HG02763 (cell line): ENCODE results near the gene MAGEA11.
"Not testable (repeated sequence)": the region's sequence is repeated elsewhere in the genome, so short reads cannot be mapped to it uniquely, and the experiment has no call there.

Source experiments
- ATAC-seq: cut with Tn5 transposase; IDR thresholded peaks from one replicate; pipeline ENCODE4 v1.9.1; 2021; ENCODE audit warnings: mild to moderate bottlenecking, moderate library complexity; ENCODE audit not compliant: unreplicated experiment

MAGEA11 gene

GRCh38 chrX:149717803-149718202 lies 5.9 kb downstream of the MAGEA11 start:
- ATAC-seq, result no peak

- no peak for ATAC-seq
These were observed 6.9 kb downstream of the MAGEA11 start for GRCh38 chrX:149718757-149719156.

DNA sequence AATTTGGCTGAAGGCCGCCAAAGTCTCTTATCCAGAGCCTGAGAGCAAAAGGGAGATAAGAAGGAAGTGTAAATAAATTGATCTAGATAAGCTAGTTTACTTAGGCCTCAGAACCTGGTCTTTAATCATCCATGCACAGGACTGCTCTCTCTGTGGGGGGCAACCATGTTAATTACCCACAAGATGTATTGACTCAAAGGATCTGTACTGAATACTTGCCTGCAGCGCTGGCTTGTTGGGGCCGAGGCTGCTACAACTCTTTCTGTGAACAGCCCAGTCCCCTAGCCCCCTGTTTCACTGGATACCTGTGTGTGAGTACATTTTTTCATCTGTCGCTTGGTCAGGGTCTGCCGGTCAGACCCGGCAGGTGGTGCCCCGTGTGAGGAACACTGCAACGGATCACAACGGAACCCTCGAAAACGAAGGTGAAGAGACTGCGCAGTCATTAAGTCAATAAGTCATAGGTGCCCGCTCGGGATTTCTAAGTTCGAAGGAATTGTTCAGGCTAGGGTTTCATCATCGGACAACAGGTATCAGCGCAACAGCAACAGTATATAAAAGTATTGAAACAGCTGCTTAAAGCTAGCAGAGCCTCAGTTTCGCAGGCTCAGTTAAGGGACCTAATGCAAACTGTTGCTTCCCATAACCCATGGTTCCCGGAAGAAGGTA lies 8.3 kb downstream of the MAGEA11 start:
- no peak for ATAC-seq

- not testable (repeated sequence) for ATAC-seq
These were observed 9.4 kb downstream of the MAGEA11 start for GRCh38 chrX:149721241-149721640.

GRCh38 chrX:149721778-149722177 lies 9.9 kb downstream of the MAGEA11 start:
- no peak for ATAC-seq

GRCh38 chrX:149723583-149724118 lies 11.8 kb downstream of the MAGEA11 start:
- ATAC-seq, result not testable (repeated sequence)

GRCh38 chrX:149727308-149727707 lies 15.4 kb downstream of the MAGEA11 start:
- not testable (repeated sequence) for ATAC-seq

- not testable (repeated sequence) for ATAC-seq
These were observed 30.4 kb downstream of the MAGEA11 start for GRCh38 chrX:149742269-149742668.

- not testable (repeated sequence) for ATAC-seq
These were observed 34.6 kb downstream of the MAGEA11 start for GRCh38 chrX:149746390-149747007.

- no peak for ATAC-seq
These were observed 45.6 kb downstream of the MAGEA11 start for GRCh38 chrX:149757206-149758067.

DNA sequence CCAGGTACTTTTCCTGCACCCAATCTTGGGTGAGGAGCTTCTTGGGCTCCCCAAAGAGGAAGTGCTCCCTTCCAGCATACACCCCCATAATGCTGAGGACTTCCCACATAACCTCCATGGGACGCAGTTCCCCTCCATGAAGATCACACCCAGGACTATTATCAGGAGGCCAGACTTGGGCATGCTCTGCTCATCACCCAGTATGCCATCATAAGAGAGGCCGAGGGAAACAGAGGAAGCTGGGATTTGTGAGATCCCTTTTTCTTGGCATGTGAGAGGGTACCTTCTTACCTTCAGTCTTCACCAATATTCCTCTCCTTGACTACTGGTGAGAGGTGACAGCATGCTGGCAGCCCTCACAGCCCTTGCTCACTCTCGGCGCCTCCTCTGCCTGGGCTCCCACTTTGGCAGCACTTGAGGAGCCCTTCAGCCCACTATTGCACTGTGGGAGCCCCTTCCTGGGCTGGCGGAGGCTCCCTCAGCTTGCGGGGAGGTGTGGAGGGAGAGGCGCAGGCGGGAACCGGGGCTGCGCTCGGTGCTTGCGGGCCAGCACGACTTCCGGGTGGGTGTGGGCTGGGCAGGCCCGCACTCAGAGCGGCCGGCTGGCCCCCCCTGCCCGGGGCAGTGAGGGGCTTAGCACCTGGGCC lies 46.3 kb downstream of the MAGEA11 start:
- no peak for ATAC-seq

DNA sequence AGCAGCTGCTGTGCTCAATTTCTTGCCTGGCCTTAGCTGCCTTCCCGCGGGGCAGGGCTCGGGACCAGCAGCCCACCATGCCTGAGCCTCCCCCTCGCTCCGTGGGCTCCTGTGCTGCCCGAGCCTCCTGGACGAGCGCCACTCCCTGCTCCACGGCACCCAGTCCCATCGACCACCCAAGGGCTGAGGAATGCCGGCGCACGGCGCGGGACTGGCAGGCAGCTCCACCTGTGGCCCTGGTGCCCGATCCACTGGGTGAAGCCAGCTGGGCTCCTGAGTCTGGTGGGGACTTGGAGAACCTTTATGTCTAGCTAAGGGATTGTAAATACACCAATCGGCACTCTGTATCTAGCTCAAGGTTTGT lies 46.8 kb downstream of the MAGEA11 start:
- not testable (repeated sequence) for ATAC-seq

DNA sequence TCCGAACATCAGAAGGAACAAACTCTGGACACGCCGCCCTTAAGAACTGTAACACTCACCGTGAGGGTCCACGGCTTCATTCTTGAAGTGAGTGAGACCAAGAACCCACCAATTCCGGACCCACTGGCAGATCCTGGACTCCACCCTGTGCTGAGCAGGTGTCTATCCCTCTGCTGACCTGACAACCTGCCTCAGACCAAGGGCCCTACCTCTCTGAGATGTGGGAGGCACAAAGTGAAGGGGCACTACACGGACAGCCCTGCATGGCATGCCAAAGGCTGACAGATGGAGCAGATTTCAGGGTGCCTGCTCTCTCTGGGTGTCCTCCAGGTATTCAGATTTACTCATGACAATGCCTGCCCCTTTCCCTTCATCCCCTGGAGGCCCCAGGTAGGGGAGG lies 48.0 kb downstream of the MAGEA11 start:
- ATAC-seq, result no peak

GRCh38 chrX:149760965-149761364 lies 49.1 kb downstream of the MAGEA11 start:
- ATAC-seq, result no peak

GRCh38 chrX:149761858-149762674 lies 50.2 kb downstream of the MAGEA11 start:
- ATAC-seq, result not testable (repeated sequence)

DNA sequence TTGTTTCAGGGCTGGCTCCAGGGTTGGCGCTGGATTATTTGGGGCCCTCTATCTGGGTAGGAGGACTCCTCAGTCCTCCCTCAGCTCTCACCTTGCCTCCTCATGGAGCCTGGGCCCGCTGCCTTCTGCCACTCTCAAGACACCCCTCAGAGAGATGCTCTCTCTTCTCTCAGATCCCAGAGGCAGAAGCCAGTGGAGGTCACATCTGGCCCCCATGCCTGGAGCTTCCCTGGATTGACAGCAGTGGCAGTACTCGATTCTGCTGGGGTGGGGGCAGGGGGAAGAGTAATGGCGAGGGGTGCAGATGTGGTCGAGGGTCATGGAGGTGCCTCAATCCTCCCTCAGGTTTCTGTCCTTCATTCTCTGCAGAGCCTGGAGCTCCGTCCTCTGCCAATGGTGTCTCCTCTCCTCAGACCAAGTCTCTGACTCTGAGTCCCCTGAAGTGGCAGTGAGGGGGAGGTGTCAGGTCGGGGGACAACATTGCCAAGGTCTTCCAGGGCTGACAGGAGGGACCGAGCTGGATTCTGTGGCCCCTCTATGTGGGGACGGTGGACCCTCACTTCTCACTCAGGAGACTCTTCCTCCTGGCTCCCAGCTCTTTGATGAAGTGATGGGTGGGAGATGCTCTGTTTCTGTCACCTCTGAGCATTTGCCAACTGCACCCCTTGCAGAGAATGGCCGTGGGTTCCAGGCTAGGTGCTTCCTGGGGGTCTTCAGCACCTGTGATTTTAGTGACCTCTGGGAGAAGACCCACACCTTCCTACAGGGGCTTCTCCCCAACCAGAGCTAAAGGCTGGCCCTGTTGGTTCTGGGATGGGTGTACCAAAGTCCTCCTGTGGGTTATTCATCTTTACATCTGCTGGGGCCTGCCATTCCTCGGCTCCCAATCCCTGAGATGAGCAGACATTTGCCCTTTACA lies 51.1 kb downstream of the MAGEA11 start:
- ATAC-seq, result no peak
